GM12872 (cell line): ENCODE results near the gene GLS.

Source experiments
- CTCF ChIP-seq: IDR thresholded peaks from 3 replicates; pipeline ENCODE4 v1.5.1; 2011; ENCODE audit warnings: low read depth, mild to moderate bottlenecking, low read length, moderate library complexity; ENCODE audit not compliant: insufficient read depth

GLS gene

GRCh38 chr2:190990132-190990531, 109.5 kb downstream of the GLS start:
- no peak for TF ChIP-seq CTCF

GRCh38 chr2:190993292-190993643, 112.6 kb downstream of the GLS start:
- TF ChIP-seq CTCF = no peak

- TF ChIP-seq CTCF = no peak
Measured at GRCh38 chr2:190994148-190994547, 113.5 kb downstream of the GLS start.

- peak; percentile 75 for TF ChIP-seq CTCF
Measured at GRCh38 chr2:190996338-190996946, 115.8 kb downstream of the GLS start.

GRCh38 chr2:190996947-190997346, 116.3 kb downstream of the GLS start:
- no peak for TF ChIP-seq CTCF

GRCh38 chr2:190997526-190998113, 117.0 kb downstream of the GLS start:
- no peak for TF ChIP-seq CTCF

- TF ChIP-seq CTCF = no peak
Measured at GRCh38 chr2:190999058-190999457, 118.4 kb downstream of the GLS start.
